Smooth muscle cell of the coronary artery (primary cell): Measurements from ENCODE around the gene POLG2. TPM values are rescaled to one million over a fixed set of nuclear protein-coding genes. Genes with fewer than 3 reads are reported as not detected.

Source experiments
- total RNA-seq: library from RNA; depleted of rRNA; stranded (reverse); fragments of >200 nt; gene quantifications from 2 replicates; pipeline ENCODE4 v1.2.3, GENCODE V29; 2014; ENCODE audit warnings: low replicate concordance

Gene POLG2
- total RNA-seq = 7.4 and 22.0 TPM in 2 replicates

GRCh38 chr17:64496786-64497564 is at the start of gene POLG2:
POLG2 (minus strand) TSS chr17:64497054; CDS start chr17:64496968, 86 bp downstream.

GRCh38 chr17:64506576-64507412 is 9.9 kb upstream of the POLG2 start, which contains the start of gene CEP95:
CEP95 (plus strand) TSS chr17:64506977; CDS start chr17:64507098, 121 bp downstream.

GRCh38 chr17:64506201-64506575 is 9.3 kb upstream of the POLG2 start, which contains the start of gene DDX5:
DDX5 (minus strand) TSS chr17:64506289; CDS start chr17:64506119, 170 bp downstream.

GRCh38 chr17:64448665-64449512 is 48.0 kb downstream of the POLG2 start, which contains the start of gene MILR1:
MILR1 (plus strand) TSS chr17:64449115; CDS start chr17:64449169, 54 bp downstream.

Other genes with a start within 250 kb of the POLG2 start
- 12.8 and 31.9 TPM in 2 replicates for gene TEX2, start 233.8 kb downstream of the POLG2 start, total RNA-seq
- gene PECAM1, start 106.2 kb downstream of the POLG2 start, total RNA-seq = 1.1 and 17.8 TPM in 2 replicates
- gene MILR1, start 47.9 kb downstream of the POLG2 start, total RNA-seq = 5.0 and 6.2 TPM in 2 replicates
- 192 and 341 TPM in 2 replicates for gene DDX5, start 9.2 kb upstream of the POLG2 start, total RNA-seq
- 16.9 and 27.1 TPM in 2 replicates for gene CEP95, start 9.9 kb upstream of the POLG2 start, total RNA-seq
- gene SMURF2, start 165.3 kb upstream of the POLG2 start, total RNA-seq = 78.5 and 123 TPM in 2 replicates